GM19351 (cell line): ENCODE data around the gene PRCD.
"Not testable (repeated sequence)": the region's sequence is repeated elsewhere in the genome, so short reads cannot be mapped to it uniquely, and the experiment has no call there.

Experiments
- ATAC-seq: cut with Tn5 transposase; IDR thresholded peaks from one replicate; pipeline ENCODE4 v1.9.1; 2021; ENCODE audit warnings: mild to moderate bottlenecking, moderate library complexity; ENCODE audit not compliant: unreplicated experiment

PRCD gene

DNA sequence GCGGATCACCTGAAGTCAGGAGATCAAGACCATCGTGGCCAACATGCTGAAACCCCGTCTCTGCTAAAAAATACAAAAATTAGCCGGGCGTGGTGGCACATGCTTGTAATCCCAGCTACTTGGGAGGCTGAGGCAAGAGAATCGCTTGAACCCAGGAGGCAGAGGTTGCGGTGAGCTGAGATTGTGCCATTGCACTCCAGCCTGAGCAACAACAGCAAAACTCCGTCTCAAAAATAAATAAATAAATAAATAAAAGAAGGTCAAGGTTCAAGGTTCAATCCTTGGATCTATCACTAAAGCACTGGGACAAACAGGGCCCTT is 14.4 kb upstream of the PRCD start:
- not testable (repeated sequence) for ATAC-seq

- not testable (repeated sequence) for ATAC-seq
Measured at GRCh38 chr17:76527016-76527415, 12.8 kb upstream of the PRCD start.

GRCh38 chr17:76527430-76528111 is 12.3 kb upstream of the PRCD start:
- peak; percentile 42 for ATAC-seq

DNA sequence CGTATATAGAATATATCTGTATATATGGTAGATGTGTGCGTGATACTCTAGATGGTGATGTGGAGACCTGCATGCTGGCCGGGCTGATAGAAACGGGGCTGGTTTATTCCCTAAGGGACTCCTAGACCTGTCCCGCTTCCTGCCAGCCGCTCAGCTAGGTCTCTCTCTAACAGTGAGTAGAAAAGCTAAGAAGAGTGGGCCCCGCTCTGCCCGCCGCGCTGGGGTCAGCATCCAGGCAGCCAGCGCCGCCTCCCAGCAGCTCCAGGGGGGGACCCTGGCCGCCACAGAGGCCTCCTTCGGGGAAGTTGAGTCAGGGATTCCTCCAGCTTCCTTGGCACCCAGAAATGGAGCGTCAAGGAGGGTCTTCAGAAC is 11.7 kb upstream of the PRCD start:
- ATAC-seq: peak; percentile 35

DNA sequence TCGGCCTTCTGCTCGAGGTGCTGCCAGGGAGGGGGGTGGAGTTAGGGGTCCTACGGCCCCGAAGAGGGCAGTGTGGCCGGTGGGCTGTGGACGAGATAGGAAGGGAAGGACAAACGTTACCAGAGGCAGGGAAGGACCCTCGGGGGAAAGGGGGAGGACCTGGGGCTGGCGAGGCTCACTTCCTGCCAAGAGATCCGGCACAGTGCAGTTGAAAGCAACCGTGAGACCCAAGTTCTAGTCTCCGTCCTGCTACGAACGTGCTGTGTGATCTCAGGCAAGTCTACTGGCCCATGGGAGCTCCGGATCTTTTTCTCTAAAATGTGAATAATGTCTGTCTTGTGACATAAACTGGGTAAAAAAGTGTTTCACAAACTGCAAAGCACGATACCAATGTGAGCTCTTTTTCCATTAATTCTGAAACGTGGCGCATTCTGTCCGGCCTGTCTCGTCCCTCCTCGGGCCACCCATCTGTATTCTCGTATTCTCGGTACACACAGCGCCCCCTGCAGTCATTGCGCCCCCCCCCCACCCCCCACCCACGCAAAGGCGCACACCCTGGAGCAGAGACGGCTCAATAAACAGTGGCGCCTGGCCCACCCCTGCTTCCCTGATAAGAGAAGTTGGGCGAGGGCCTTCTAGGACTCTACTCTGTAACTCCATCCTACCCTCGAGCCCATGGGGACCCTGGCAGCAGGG is 11.2 kb upstream of the PRCD start:
- ATAC-seq: no peak

GRCh38 chr17:76529224-76530094 is 10.4 kb upstream of the PRCD start:
- ATAC-seq: no peak

- ATAC-seq: no peak
Measured at GRCh38 chr17:76530095-76530723, 9.6 kb upstream of the PRCD start.

DNA sequence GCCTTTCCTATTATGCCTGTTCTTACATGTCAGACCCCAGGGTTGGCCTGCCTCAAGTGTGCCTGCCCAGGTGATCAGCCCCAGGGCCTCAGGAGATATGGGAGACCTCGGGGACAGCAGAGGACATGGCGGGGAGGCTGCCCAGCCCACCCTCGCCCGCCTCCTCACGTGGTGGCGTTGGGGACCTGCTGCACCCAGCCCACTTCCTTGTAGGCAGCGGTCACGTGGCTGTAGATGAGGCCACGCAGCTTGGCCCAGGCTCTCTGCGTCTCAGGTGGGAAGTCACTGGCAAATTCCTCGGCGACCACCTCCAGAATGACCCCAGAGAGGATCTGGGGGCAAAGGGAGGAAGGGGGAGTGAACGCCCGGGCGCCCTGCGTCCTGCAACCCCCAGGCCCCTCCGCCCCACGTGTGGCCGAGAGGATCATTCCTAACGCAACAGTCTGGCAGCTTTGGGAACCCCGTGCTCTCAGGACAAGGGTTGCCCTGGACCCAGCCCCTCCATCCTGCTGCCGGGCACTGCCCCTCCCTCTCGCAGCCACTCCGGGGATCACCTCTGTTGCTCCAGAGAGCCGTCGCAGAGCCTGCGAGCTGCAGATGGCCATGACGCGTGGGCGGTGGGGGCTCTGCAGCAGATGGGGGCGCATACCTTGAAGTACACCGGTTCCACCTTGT is 8.9 kb upstream of the PRCD start:
- no peak for ATAC-seq

DNA sequence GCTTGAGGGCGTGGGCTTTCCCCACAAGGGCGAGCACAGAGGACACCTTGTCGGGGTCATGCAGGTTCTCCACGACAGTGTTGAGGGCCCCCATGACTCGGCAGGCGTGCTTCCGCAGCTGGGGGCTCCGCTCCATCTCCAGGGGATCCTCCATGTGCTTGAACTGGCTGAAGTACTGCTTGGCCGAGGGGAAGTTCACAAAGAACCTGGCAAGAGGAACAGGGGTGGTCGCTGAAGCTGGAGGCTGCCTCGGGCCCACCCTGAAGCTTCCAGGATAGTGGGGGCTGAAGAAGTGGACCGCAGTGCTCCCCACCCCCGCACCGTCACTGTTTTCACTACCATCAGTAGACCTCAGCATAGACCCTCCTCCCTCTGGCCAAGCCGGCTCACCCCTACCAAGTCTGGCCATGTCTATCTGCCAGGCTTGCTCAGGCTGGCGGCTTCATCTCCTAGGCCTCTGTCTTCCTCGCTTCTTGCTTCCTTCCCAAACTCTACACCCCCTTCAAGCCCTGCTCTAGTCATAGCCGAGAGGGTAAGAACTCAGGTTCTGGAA is 8.3 kb upstream of the PRCD start:
- no peak for ATAC-seq

GRCh38 chr17:76532072-76532651 is 7.7 kb upstream of the PRCD start:
- ATAC-seq: no peak

GRCh38 chr17:76533640-76534359 is 6.0 kb upstream of the PRCD start:
- ATAC-seq: not testable (repeated sequence)

GRCh38 chr17:76534831-76535732 is 4.8 kb upstream of the PRCD start:
- ATAC-seq: no peak

DNA sequence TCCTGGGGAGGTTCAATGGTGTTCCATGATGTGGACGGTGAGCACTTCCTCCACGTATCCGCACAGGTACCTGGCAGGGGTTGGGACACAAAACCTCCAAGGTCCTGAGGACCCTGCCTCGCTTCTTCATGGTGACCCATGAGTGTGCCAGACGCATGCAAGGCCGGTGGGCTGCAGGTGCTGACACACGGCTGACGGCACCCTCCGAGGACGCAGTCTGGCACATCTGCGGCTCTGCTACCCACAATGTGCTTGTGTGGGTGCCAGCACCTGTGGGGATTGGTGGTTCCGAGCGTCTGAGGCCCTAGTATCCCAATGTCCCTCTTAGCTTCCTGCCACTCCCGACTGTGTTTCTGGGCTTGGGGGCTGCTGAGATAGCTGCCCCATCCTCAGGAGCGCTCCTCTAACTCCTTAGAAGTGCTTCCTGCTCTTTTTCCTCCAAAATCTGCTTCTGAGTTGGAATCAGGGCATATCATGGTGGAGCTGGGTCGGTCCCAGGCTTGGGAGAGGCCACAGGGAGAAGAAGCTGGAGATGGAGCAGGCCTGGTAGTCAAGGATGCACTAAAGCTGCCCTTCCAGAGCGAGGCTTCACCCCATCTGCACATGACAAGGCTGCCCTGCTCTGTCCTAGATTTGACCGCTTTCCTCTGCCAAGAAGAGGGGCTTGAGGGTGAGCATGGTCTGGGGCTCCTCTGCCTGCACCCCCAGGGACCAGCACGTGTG is 3.9 kb upstream of the PRCD start:
- ATAC-seq: no peak

GRCh38 chr17:76536511-76537287 is 3.1 kb upstream of the PRCD start:
- ATAC-seq: no peak

DNA sequence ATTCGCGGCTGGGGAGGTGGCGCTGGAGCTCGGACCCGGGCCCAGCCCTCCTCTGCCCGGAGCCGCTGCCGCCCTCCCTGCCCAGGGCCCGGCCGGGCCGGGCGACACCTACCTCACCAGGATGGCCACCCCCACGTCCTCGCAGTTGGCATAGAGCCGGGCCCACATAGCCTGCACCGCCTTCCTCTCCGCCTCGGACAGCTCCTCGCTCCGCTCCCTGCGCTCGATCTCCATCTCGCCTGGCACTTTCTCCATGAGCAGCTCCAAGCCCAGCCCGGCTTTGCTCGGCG is 2.6 kb upstream of the PRCD start:
- no peak for ATAC-seq

DNA sequence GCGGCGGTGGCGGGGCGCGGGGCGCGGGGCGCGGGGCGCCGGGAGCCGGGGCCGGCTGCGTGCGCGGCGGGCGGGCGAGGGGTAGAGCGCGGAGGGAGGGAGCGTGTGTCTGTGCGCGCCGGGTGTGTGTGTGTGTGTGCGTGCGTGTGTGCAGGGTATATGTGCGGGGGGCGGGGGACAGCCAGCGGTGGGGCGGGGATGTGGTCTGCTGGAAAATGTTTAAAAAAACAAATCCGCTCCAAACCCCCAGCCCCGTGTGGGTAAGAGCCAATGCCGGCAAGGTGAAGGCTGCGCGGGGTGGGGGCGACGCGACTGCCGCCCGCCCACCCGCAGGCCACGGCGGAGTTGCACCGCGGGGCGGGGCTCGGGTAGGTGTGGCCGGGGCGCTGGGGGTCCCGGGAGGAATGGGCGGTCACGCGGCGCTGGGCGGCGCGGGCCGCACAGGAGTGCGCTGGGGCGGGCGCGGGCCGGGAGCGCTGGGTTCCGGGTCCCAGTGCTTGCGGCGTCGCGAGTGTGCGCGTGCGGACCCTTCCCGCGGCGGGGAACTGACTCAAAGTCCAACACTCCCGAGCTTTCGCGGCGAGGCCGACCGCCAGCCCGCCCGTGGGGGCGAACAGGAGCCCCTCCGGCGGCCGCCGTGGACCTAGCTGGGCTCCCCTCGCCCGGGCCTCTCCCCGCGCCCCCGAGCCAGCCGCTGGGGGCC is 2.1 kb upstream of the PRCD start, which contains the start of gene CYGB:
TSS of gene CYGB (minus strand) at position 132 of the 703 bp plus-strand sequence. CDS start 167 bp downstream, outside the sequence.
- ATAC-seq: no peak
